ENCODE measurements around the gene SERAC1.
A peak's percentile ranks its signal among the peaks of the same experiment; 100 is the strongest.
"Not testable (repeated sequence)": the region's sequence is repeated elsewhere in the genome, so short reads cannot be mapped to it uniquely, and the experiment has no call there.

Gene SERAC1

DNA sequence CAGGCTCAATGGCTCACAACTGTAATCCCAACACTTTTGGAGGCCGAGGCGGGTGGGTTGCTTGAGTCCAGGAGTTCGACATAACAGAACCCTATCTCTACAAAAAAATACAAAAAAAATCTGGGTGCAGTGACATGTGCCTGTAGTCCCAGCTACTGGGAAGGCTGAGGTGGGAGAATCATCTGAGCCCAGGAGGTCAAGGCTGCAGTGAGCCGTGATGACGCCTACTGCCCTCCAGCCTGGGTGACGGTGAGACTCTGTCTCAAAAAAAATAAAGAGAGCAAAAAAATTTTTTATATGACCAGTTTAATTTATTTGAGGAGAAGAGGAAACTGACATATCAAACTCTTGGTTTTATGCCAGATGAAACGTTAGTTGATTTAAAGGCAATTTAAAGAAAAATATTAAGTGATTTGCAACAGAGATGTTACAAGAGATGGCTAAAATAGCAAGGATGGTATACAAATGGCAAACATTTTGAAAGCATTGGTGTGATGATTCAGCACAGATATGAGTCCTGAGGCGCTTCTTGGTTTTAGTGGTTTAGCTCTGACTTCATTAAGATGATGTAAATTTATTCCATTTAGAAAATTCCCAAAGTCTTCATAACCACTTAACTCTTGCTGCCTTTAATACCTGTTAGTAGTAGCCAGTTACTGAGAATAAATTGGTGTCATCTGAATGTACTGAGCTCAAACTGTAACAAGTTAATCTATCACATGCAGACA, 17.8 kb upstream of the SERAC1 start:
- TF ChIP-seq, protein P1, sequence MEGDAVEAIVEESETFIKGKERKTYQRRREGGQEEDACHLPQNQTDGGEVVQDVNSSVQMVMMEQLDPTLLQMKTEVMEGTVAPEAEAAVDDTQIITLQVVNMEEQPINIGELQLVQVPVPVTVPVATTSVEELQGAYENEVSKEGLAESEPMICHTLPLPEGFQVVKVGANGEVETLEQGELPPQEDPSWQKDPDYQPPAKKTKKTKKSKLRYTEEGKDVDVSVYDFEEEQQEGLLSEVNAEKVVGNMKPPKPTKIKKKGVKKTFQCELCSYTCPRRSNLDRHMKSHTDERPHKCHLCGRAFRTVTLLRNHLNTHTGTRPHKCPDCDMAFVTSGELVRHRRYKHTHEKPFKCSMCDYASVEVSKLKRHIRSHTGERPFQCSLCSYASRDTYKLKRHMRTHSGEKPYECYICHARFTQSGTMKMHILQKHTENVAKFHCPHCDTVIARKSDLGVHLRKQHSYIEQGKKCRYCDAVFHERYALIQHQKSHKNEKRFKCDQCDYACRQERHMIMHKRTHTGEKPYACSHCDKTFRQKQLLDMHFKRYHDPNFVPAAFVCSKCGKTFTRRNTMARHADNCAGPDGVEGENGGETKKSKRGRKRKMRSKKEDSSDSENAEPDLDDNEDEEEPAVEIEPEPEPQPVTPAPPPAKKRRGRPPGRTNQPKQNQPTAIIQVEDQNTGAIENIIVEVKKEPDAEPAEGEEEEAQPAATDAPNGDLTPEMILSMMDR (conservative IDR thresholded peaks at IDR 0.05; ENCODE audit: low read length), result no peak
- DNase-seq (ENCODE audit: low read depth), result peak; percentile 78
- H3K4me3 ChIP-seq (ENCODE audit: low read length), result no peak overlapping the region

- H3K4me3 ChIP-seq (ENCODE audit: low read length), result no peak overlapping the region
- TF ChIP-seq, protein P1 (conservative IDR thresholded peaks at IDR 0.05; ENCODE audit: low read length), result no peak
- peak; percentile 37 for DNase-seq (ENCODE audit: low read depth)
These were observed 16.5 kb upstream of the SERAC1 start for GRCh38 chr6:158184608-158185007.

DNA sequence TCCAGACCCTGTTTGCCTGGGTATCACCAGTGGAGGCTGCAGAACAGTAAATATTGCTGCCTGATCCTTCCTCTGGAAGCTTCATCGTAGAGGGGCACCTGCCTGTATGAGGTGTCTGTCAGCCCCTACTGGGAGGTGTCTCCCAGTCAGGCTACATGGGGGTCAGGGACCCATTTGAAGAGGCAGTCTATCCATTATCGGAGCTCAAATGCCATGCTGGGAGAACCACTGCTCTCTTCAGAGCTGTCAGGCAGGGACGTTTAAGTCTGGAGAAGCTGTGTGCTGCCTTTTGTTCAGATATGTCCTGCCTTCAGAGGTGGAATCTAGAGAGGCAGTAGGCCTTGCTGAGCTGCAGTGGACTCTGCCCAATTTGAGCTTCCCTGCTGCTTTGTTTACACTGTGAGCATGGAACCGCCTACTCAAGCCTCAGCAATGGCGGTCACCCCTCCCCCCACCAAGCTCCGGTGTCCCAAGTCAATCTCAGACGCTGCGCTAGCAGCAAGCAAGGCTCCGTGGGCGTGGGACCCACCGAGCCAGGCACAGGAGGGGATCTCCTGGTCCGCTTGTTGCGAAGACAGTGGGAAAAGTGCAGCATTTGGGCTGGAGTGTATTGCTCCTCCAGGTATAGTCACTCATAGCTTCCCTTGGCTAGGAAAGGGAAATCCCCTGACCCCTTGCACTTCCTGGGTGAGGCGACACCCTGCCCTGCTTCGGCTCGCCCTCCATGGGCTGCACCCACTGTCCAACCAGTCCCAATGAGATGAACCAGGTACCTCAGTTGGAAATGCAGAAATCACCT, 15.3 kb upstream of the SERAC1 start:
- not testable (repeated sequence) for H3K4me3 ChIP-seq (ENCODE audit: low read length); DNase-seq (ENCODE audit: low read depth)

- DNase-seq (ENCODE audit: low read depth); H3K4me3 ChIP-seq (ENCODE audit: low read length): not testable (repeated sequence)
These were observed 9.7 kb upstream of the SERAC1 start for GRCh38 chr6:158177712-158178111.

DNA sequence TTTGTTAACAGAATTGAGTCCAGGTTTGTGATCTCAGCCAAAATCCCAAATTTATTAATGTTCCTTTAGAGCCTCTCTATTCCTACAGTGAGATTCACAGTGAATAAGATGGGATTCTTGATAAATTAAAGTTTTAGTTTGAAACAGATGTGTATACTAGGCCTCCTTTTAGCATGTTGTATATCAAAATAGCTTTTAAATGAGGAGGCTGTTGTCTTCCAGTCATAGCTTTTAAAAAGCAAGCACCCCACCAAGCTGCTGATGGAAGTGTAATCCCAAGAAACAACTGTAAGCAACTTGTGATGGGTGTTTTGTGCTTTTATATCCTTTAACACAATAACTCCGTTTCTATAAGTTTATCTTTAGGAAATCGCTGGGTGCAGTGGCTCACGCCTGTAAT, 7.0 kb upstream of the SERAC1 start:
- H3K4me3 ChIP-seq (ENCODE audit: low read length), result no peak overlapping the region
- peak; percentile 67 for DNase-seq (ENCODE audit: low read depth)
- TF ChIP-seq, protein P1 (conservative IDR thresholded peaks at IDR 0.05; ENCODE audit: low read length), result no peak

GRCh38 chr6:158174514-158174913, 6.5 kb upstream of the SERAC1 start:
- peak; percentile 99 for DNase-seq (ENCODE audit: low read depth)
- no peak overlapping the region for H3K4me3 ChIP-seq (ENCODE audit: low read length)

DNA sequence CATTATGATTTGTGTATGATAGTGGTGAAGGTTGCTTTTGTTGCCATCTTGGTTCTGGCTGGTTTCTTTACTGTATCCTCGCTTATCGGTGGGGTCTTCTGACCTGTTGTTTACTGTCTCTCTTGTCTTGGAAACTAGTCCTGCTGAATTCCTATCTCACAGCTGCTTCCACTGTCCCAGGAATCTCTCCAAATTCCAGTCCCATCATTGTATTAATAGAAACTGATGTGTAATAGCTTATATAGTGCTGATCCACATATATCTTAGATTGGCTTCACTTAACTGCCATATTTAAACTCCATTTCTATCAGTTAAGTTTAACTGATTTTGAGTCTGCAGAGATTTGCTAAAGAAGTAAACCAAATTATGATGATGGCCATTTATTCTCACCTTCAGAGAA, 6.0 kb upstream of the SERAC1 start:
- H3K4me3 ChIP-seq (ENCODE audit: low read length), result no peak overlapping the region; the same call in 1 of the 2 replicates
- peak; percentile 68 for DNase-seq (ENCODE audit: low read depth)
- TF ChIP-seq, protein P1 (conservative IDR thresholded peaks at IDR 0.05; ENCODE audit: low read length), result no peak

More at GRCh38 chr6:158174514-158174913, 6.5 kb upstream of the SERAC1 start:
- TF ChIP-seq, protein P1 (conservative IDR thresholded peaks at IDR 0.05; ENCODE audit: low read length), result no peak

GRCh38 chr6:158172001-158172400, 3.9 kb upstream of the SERAC1 start:
- no peak for DNase-seq (ENCODE audit: low read depth)
- H3K4me3 ChIP-seq (ENCODE audit: low read length), result no peak overlapping the region
- TF ChIP-seq, protein P1 (conservative IDR thresholded peaks at IDR 0.05; ENCODE audit: low read length), result no peak

Measured in AG10803 (cell line).